Neuronal stem cell (in vitro differentiated cells): ENCODE measurements around the gene ISG20.
"Not testable (repeated sequence)": the region's sequence is repeated elsewhere in the genome, so short reads cannot be mapped to it uniquely, and the experiment has no call there.

Experiments
- DNase-seq: peaks from one replicate; pipeline ENCODE4 v3.0.0-alpha.2; 2013; ENCODE audit warnings: low spot score
- H2AFZ ChIP-seq: one replicate; pipeline ENCODE4 v1.6.1; 2013; ENCODE audit warnings: mild to moderate bottlenecking, low read length, inconsistent platforms
- H2AK5ac ChIP-seq: 2 replicates; pipeline ENCODE4 v1.6.1; 2013; ENCODE audit warnings: low read depth, mild to moderate bottlenecking, inconsistent platforms, low read length, moderate library complexity, mixed read lengths
- H2BK120ac ChIP-seq: 2 replicates; pipeline ENCODE4 v1.6.1; 2013; ENCODE audit warnings: low read depth, mild to moderate bottlenecking, inconsistent platforms, low read length, moderate library complexity, mixed read lengths
- H2BK12ac ChIP-seq: one replicate; pipeline ENCODE4 v1.6.1; 2013; ENCODE audit warnings: low read length, inconsistent platforms
- H2BK15ac ChIP-seq: 2 replicates; pipeline ENCODE4 v1.6.1; 2013; ENCODE audit warnings: mild to moderate bottlenecking, low read length, inconsistent platforms, mixed read lengths
- H2BK5ac ChIP-seq: one replicate; pipeline ENCODE4 v1.6.1; 2013; ENCODE audit warnings: inconsistent platforms, mild to moderate bottlenecking, low read length, moderate library complexity
- H3K14ac ChIP-seq: one replicate; pipeline ENCODE4 v1.6.1; 2013; ENCODE audit warnings: low read length, inconsistent platforms
- H3K18ac ChIP-seq: 2 replicates; pipeline ENCODE4 v1.6.1; 2013; ENCODE audit warnings: low read length, inconsistent platforms
- H3K23ac ChIP-seq: 2 replicates; pipeline ENCODE4 v1.6.1; 2013; ENCODE audit warnings: low read depth, mild to moderate bottlenecking, mixed read lengths, low read length, inconsistent platforms; ENCODE audit not compliant: poor library complexity
- H3K27ac ChIP-seq: replicated peaks from 3 replicates; pipeline ENCODE4 v1.5.1; 2013; ENCODE audit warnings: low read length, inconsistent platforms
- H3K27me3 ChIP-seq, 3 experiments: 2 replicates each; pipeline ENCODE4 v1.6.1; 2013; ENCODE audit warnings: low read length in 3 of 3, mild to moderate bottlenecking in 2 of 3, inconsistent platforms in 1 of 3, low read depth in 1 of 3, mixed read lengths in 1 of 3, moderate library complexity in 1 of 3; ENCODE audit not compliant: control insufficient read depth in 3 of 3, insufficient read depth in 3 of 3
- H3K36me3 ChIP-seq, 2 donors: replicated peaks in 1 of 2; 2 replicates each; pipeline ENCODE4 v1.6.1; 2013; ENCODE audit warnings: low read length in 2 of 2; ENCODE audit not compliant: control insufficient read depth in 2 of 2, insufficient read depth in 2 of 2
- H3K4ac ChIP-seq: 2 replicates; pipeline ENCODE4 v1.6.1; 2013; ENCODE audit warnings: inconsistent platforms, mild to moderate bottlenecking, low read length, moderate library complexity
- H3K4me1 ChIP-seq, 2 donors: 1 replicate in 1 of 2; 2 replicates in 1 of 2; pipeline ENCODE4 v1.6.1; 2013; ENCODE audit warnings: low read length in 2 of 2, low read depth in 1 of 2; ENCODE audit not compliant: control insufficient read depth in 2 of 2, insufficient read depth in 1 of 2
- H3K4me2 ChIP-seq: one replicate; pipeline ENCODE4 v1.6.1; 2013; ENCODE audit warnings: mild to moderate bottlenecking, low read length, inconsistent platforms; ENCODE audit not compliant: insufficient read depth, poor library complexity, severe bottlenecking
- H3K4me3 ChIP-seq, 2 donors: 2 replicates each; pipeline ENCODE4 v1.5.1; 2013; ENCODE audit warnings: low read length in 2 of 2, mild to moderate bottlenecking in 2 of 2, inconsistent platforms in 1 of 2, moderate library complexity in 1 of 2
- H3K79me1 ChIP-seq: one replicate; pipeline ENCODE4 v1.6.1; 2013; ENCODE audit warnings: low read depth, mild to moderate bottlenecking, inconsistent platforms, low read length, moderate library complexity
- H3K9ac ChIP-seq: one replicate; pipeline ENCODE4 v1.6.1; 2013; ENCODE audit warnings: mild to moderate bottlenecking, low read depth, low read length, inconsistent platforms; ENCODE audit not compliant: poor library complexity
- H3K9me3 ChIP-seq, 2 donors: replicated peaks in 1 of 2; 2 replicates each; pipeline versions ENCODE3 to v1.6.1; 2013; ENCODE audit warnings: low read length in 2 of 2, mild to moderate bottlenecking in 2 of 2, inconsistent platforms in 1 of 2, low read depth in 1 of 2, mixed read lengths in 1 of 2, moderate library complexity in 1 of 2; ENCODE audit not compliant: control insufficient read depth in 2 of 2, insufficient read depth in 1 of 2
- H4K8ac ChIP-seq: one replicate; pipeline ENCODE4 v1.6.1; 2013; ENCODE audit warnings: low read depth, mild to moderate bottlenecking, inconsistent platforms, low read length, moderate library complexity
- H4K91ac ChIP-seq: one replicate; pipeline ENCODE4 v1.6.1; 2013; ENCODE audit warnings: low read length, low read depth, mild to moderate bottlenecking, inconsistent platforms; ENCODE audit not compliant: poor library complexity
- WGBS, 2 donors: extraction: QIAGEN DNeasy Blood & Tissue Kit; methylation state at CpG; one replicate each; pipeline ENCODE4 v1.1.7; 2013; ENCODE audit warnings: missing lambda C conversion rate in 2 of 2, mixed read lengths in 1 of 2; ENCODE audit not compliant: insufficient read length in 2 of 2, insufficient replicate concordance in 1 of 2; ENCODE audit errors: extremely low coverage in 2 of 2; 5-methylcytosine and 5-hydroxymethylcytosine counted together

The ISG20 gene

DNA sequence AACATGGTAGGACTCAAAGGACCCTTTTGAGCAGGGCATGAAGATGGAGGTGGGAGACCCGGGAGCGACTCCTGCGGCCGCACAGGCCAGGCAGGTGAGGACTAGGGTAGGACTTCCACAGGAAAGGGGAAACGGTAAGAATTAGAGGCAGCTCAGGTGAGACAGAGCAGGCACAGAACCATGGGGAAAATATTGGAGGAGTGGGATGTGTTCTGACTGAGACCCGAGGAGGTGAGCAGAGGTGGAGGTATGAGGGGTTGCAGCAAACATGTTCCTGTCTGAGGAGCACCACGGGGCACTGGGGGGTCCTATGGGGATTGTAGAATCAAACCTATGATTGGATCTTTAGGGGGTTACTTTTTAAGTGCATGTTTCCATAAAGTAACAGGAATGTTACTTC is 1.4 kb upstream of the ISG20 start:
- Histone ChIP-seq H2BK12ac (no peak overlapping the region), H3K4me3 (no peak overlapping the region), H3K27me3 (no peaks in the 10 kb centered on the region), H3K18ac (no peak overlapping the region), H3K14ac (no peak overlapping the region), H3K4me2 (no peak overlapping the region), H2BK120ac (no peak overlapping the region), H2AFZ (no peak overlapping the region), H2BK5ac (no peak overlapping the region), H3K27ac (no peak overlapping the region), H4K91ac (no peak overlapping the region), H3K9ac (no peak overlapping the region), H4K8ac (no peak overlapping the region), H3K4ac (no peak overlapping the region), H2AK5ac (no peak overlapping the region), H3K79me1 (no peaks in the 10 kb centered on the region), H3K4me1 (peaks cover 0 to 14% of the 10 kb centered on the region in 2 donors), H3K23ac (no peak overlapping the region), H2BK15ac (no peak overlapping the region), H3K36me3 (peaks cover 6 to 35% of the 10 kb centered on the region in 2 donors), H3K9me3 (no peaks in the 10 kb centered on the region)
- no CpG with 5 or more reads among the region's 7 CpGs for WGBS, 2 donors
- no peak for DNase-seq

DNA sequence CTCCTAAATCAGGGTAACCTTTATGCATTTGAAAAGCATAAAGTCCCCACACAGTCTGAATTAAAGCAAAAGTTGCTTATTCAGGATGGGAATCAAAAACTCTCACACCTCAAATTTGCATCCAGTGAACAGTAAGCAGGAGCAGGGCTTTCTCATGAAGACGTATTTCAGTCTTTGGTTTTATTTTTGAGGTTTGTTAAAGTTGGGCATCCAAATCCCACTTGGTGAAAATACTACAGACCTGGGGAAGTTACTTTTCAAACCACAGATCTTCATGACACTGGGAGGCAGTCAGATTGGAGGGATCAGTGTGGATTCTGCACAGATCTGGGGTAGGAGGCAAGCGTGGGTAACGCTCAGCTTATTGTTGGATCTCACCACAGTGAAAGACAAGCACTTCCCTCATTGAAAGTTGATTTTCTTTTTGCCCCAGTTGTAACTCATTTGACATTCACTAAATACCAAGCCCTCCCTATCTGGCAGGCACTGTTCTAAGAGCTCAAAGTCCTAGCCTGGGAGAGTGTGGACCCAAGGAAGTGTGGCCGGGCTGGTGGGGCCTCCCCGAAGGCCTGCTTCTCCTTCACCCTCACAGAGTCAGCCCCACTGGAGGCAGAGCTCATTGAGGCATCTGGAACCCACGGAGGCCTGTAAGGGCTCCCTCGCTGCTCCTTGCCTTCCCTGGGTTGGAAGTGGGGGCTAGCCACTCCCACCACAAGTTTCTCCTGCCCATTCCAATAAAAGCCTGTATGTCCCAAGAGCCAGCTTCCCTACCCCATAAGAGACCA is 783 bp upstream of the ISG20 start:
- WGBS, 2 donors = no CpG with 5 or more reads among the region's 7 CpGs

DNA sequence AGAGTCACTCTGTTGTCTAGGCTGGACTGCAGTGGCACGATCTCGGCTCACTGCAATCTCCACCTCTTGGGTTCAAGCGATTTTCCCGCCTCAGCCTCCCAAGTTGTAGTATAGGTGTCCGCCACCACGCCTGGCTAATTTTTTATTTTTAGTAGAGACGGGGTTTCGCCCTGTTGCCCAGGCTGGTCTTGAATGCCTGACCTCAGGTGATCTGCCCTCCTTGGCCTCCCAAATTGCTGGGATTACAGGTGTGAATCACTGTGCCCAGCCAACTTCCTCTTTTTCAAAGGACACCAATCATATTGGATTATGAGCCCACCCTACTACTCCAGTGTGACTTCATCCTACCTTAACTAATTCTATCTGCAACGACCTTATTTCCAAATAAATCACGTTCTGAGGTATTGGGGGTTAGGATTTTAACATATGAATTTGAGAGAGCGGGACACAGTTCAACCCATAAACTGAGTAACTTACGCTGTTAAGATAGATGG is 3.2 kb downstream of the ISG20 start:
- Histone ChIP-seq H4K91ac (no peak overlapping the region), H2BK120ac (no peak overlapping the region), H2BK12ac (no peak overlapping the region), H3K4me2 (no peak overlapping the region), H3K18ac (no peak overlapping the region), H3K36me3 (no peaks in the 10 kb centered on the region), H3K4me3 (no peak overlapping the region), H3K23ac (no peak overlapping the region), H2AFZ (no peak overlapping the region), H2BK5ac (no peak overlapping the region), H3K9ac (no peak overlapping the region), H3K27ac (no peak overlapping the region), H4K8ac (no peak overlapping the region), H3K9me3 (no peaks in the 10 kb centered on the region), H3K4me1 (peaks cover 0 to 14% of the 10 kb centered on the region in 2 donors), H3K14ac (no peak overlapping the region), H2BK15ac (no peak overlapping the region), H2AK5ac (no peak overlapping the region), H3K27me3 (no peaks in the 10 kb centered on the region), H3K79me1 (no peaks in the 10 kb centered on the region), H3K4ac (no peak overlapping the region)
- no CpG with 5 or more reads among the region's 12 CpGs for WGBS, 2 donors
- DNase-seq = no peak

More for the DNA sequence above, 783 bp upstream of the ISG20 start:
- H2BK12ac ChIP-seq = no peak overlapping the region
- H4K91ac ChIP-seq = no peak overlapping the region
- H3K27ac ChIP-seq = peak overlapping the region; percentile 0
- H2AK5ac ChIP-seq = no peak overlapping the region
- peak overlapping the region; percentile 82 for H2AFZ ChIP-seq
- no peak for DNase-seq
- no peak overlapping the region for H2BK5ac ChIP-seq
- no peak overlapping the region for H3K14ac ChIP-seq
- H3K4ac ChIP-seq = no peak overlapping the region
- peak overlapping the region; percentile 16 for H3K18ac ChIP-seq
- no peak overlapping the region for H4K8ac ChIP-seq
- no peak overlapping the region for H3K4me2 ChIP-seq
- no peak overlapping the region for H3K9ac ChIP-seq
- no peak overlapping the region for H3K23ac ChIP-seq
- no peaks in the 10 kb centered on the region for H3K9me3 ChIP-seq
- no peak overlapping the region for H2BK120ac ChIP-seq
- H2BK15ac ChIP-seq = no peak overlapping the region
- H3K79me1 ChIP-seq = no peaks in the 10 kb centered on the region
- peaks cover 0 to 14% of the 10 kb centered on the region in 2 donors for H3K4me1 ChIP-seq
- no peak overlapping the region for H3K4me3 ChIP-seq
- H3K36me3 ChIP-seq = peaks cover 6 to 30% of the 10 kb centered on the region in 2 donors
- no peaks in the 10 kb centered on the region for H3K27me3 ChIP-seq

DNA sequence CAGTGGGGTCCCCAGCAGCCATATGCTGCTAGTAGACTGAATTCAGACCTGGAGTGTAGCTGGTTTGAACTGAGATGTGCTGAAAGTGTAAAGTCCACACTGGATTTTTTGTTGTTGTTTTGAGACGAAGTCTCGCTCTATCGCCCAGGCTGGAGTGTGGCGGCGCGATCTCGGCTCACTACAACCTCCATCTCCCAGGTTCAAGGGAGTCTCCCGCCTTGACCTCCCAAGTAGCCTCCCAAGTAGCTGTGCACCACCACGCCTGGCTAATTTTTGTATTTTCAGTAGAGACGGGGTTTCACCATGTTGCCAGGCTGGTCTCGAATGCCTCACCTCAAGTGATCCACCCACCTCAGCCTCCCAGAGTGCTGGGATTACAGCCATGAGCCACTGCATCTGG is 3.7 kb downstream of the ISG20 start:
- peaks cover 0 to 14% of the 10 kb centered on the region in 2 donors for H3K4me1 ChIP-seq
- not testable (repeated sequence) for H2BK5ac ChIP-seq, H3K4me3 ChIP-seq, H2AK5ac ChIP-seq, H3K27me3 ChIP-seq, H3K9ac ChIP-seq, H2BK15ac ChIP-seq, H3K9me3 ChIP-seq, H3K14ac ChIP-seq, H3K18ac ChIP-seq, H4K8ac ChIP-seq, H4K91ac ChIP-seq, H2AFZ ChIP-seq, H3K4ac ChIP-seq, H3K27ac ChIP-seq, H3K23ac ChIP-seq, H3K4me2 ChIP-seq, H3K36me3 ChIP-seq, H3K79me1 ChIP-seq, H2BK12ac ChIP-seq, DNase-seq, H2BK120ac ChIP-seq
- WGBS, 2 donors = no CpG with 5 or more reads among the region's 11 CpGs
